PC-9 (cell line): ENCODE results near the gene ANP32A. TPM values are rescaled to one million over a fixed set of nuclear protein-coding genes. Genes with fewer than 3 reads are reported as not detected.

ENCODE experiments used
- BruUV-seq: library from RNA; stranded (reverse); fragments of 400-500 nt; replicated peaks from 2 replicates; lab custom pipeline; 2021; lab: Mats Ljungman, UMichigan
- CTCF ChIA-PET: fragments of 300-600 bp; sonication (Branson Sonifier 250); formaldehyde crosslinking; loops from one replicate; lab custom pipeline; 2022; ENCODE audit warnings: antibody characterized with exemption; lab: Charles Lee
- POLR2A ChIA-PET: fragments of 300-600 bp; sonication (Branson Sonifier 250); formaldehyde crosslinking; loops from one replicate; lab custom pipeline; 2022; ENCODE audit warnings: antibody characterized with exemption; ENCODE audit not compliant: unreplicated experiment; lab: Charles Lee
- DNase-seq, 2 experiments: peaks; one replicate each; pipeline versions ENCODE4 v3.0.0 to v3.0.0-alpha.2; 2015 to 2022; ENCODE audit warnings: mixed read lengths in 1 of 2
- H2AFZ ChIP-seq: fragments of 200-600 bp; sonication (generic); 2 replicates; pipeline ENCODE4 v1.8.1; 2017; ENCODE audit warnings: antibody characterized with exemption
- H3F3A ChIP-seq: fragments of 200-600 bp; sonication (generic); 2 replicates; pipeline ENCODE4 v1.8.1; 2017; ENCODE audit warnings: antibody characterized with exemption, mild to moderate bottlenecking, low read depth; ENCODE audit not compliant: insufficient read depth
- H3K27ac ChIP-seq: fragments of 200-600 bp; sonication (generic); 2 replicates; pipeline ENCODE4 v1.6.1; 2016; ENCODE audit warnings: mixed run types
- H3K27me3 ChIP-seq: fragments of 200-600 bp; sonication (generic); 2 replicates; pipeline ENCODE4 v1.6.1; 2016; ENCODE audit warnings: low read depth, mixed run types; ENCODE audit not compliant: insufficient read depth
- H3K36me3 ChIP-seq: fragments of 200-600 bp; sonication (generic); 2 replicates; pipeline ENCODE4 v1.6.1; 2016; ENCODE audit warnings: low read depth, mixed run types
- H3K4me1 ChIP-seq: fragments of 200-600 bp; sonication (generic); replicated peaks from 2 replicates; pipeline ENCODE4 v1.6.1; 2016; ENCODE audit warnings: mixed run types; ENCODE audit not compliant: insufficient read depth
- H3K4me2 ChIP-seq: fragments of 200-600 bp; sonication (generic); 2 replicates; pipeline ENCODE4 v1.6.1; 2017; ENCODE audit warnings: mixed run types
- H3K4me3 ChIP-seq: fragments of 200-600 bp; sonication (generic); 2 replicates; pipeline ENCODE4 v1.6.1; 2016; ENCODE audit warnings: mixed run types
- H3K79me2 ChIP-seq: fragments of 200-600 bp; sonication (generic); 2 replicates; pipeline ENCODE4 v1.6.1; 2017; ENCODE audit warnings: low read depth, mixed run types
- H3K9me2 ChIP-seq: fragments of 200-600 bp; sonication (generic); 2 replicates; pipeline ENCODE4 v1.8.1; 2017; ENCODE audit warnings: mild to moderate bottlenecking; ENCODE audit not compliant: insufficient read depth
- H3K9me3 ChIP-seq: fragments of 200-600 bp; sonication (generic); 2 replicates; pipeline ENCODE4 v1.8.1; 2016; ENCODE audit warnings: low read depth; ENCODE audit not compliant: insufficient read depth
- H4K20me1 ChIP-seq: fragments of 200-600 bp; sonication (generic); 2 replicates; pipeline ENCODE4 v1.8.1; 2017; ENCODE audit not compliant: insufficient read depth
- EZH2 ChIP-seq: fragments of 200-600 bp; sonication (generic); IDR thresholded peaks from 2 replicates; pipeline ENCODE4 v1.8.0; 2017; ENCODE audit warnings: antibody characterized with exemption, low read depth
- intact Hi-C: fragments of 100-400 bp; cut with micrococcal nuclease; formaldehyde crosslinking; loops from one replicate; pipeline ENCODE4 v1.10.0; 2022; ENCODE audit not compliant: unreplicated experiment
- total RNA-seq: library from RNA; stranded (reverse); gene quantifications from 2 replicates; pipeline ENCODE4 v1.2.3, GENCODE V29; 2021
- TF ChIP-seq, protein P1 (sequence below): fragments of 200-600 bp; sonication (generic); conservative IDR thresholded peaks from 2 replicates; pipeline ENCODE4 v1.6.1; 2017; ENCODE audit warnings: mixed run types, antibody characterized with exemption, mild to moderate bottlenecking, moderate library complexity

ANP32A gene
- total RNA-seq, 1 experiment from 2014 or later: 182 TPM

DNA sequence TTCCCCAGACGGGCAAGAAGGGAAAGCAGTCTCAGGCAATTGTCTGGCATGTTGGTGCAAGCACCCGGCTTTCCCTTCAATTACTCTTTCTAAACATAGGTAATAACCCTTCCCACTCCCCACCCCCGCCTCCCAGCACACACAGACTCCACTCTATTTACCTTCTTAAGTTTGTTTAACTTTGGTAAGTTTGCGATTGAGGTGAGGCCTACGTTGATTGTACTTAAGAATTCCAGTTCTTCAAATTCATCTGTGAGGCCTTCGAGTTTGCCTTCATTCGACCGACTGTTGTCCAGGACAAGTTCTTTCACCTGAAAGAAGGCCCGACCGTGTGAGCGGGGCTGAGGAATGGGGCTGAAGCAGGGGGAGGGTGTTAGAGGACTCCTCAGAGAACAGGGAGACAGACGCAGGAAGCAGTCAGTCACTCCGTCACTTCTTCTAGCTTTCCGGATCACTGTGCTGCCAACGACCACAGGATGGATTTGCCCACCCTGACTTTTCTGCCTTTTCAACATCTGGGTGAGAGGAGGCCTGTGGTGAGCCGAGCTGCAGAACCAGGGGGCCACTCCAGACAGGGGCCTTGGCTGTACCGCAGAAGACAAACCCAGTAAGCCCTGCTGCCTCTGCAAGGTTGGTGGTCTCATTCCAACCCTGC is 33.0 kb downstream of the ANP32A start:
- H3K9me3 ChIP-seq: no peaks in the 10 kb centered on the region
- POLR2A ChIA-PET: interaction anchor here (0.6 kb wide), 1 partner anchor 12 kb away, joined by 4 read pairs; no protein-coding TSS in a partner anchor
- CTCF ChIA-PET: no interaction called here
- H3K79me2 ChIP-seq: peaks cover 23% of the 10 kb centered on the region
- peaks cover 33% of the 10 kb centered on the region for H4K20me1 ChIP-seq
- TF ChIP-seq EZH2: no peak
- TF ChIP-seq, protein P1, sequence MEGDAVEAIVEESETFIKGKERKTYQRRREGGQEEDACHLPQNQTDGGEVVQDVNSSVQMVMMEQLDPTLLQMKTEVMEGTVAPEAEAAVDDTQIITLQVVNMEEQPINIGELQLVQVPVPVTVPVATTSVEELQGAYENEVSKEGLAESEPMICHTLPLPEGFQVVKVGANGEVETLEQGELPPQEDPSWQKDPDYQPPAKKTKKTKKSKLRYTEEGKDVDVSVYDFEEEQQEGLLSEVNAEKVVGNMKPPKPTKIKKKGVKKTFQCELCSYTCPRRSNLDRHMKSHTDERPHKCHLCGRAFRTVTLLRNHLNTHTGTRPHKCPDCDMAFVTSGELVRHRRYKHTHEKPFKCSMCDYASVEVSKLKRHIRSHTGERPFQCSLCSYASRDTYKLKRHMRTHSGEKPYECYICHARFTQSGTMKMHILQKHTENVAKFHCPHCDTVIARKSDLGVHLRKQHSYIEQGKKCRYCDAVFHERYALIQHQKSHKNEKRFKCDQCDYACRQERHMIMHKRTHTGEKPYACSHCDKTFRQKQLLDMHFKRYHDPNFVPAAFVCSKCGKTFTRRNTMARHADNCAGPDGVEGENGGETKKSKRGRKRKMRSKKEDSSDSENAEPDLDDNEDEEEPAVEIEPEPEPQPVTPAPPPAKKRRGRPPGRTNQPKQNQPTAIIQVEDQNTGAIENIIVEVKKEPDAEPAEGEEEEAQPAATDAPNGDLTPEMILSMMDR: no peak
- no peak overlapping the region for H2AFZ ChIP-seq
- no peak overlapping the region for H3K4me3 ChIP-seq
- intact Hi-C loops: loop anchor here (10.0 kb wide), 1 partner anchor 233 kb away; no protein-coding TSS in a partner anchor
- BruUV-seq: no TSS peak
- no peaks in the 10 kb centered on the region for H3K36me3 ChIP-seq
- no peaks in the 10 kb centered on the region for H3K9me2 ChIP-seq
- H3K4me1 ChIP-seq: no peaks in the 10 kb centered on the region
- H3K27me3 ChIP-seq: no peaks in the 10 kb centered on the region
- no peak overlapping the region for H3K4me2 ChIP-seq
- DNase-seq: no peak
- no peak overlapping the region for H3K27ac ChIP-seq
- no peaks in the 10 kb centered on the region for H3F3A ChIP-seq

DNA sequence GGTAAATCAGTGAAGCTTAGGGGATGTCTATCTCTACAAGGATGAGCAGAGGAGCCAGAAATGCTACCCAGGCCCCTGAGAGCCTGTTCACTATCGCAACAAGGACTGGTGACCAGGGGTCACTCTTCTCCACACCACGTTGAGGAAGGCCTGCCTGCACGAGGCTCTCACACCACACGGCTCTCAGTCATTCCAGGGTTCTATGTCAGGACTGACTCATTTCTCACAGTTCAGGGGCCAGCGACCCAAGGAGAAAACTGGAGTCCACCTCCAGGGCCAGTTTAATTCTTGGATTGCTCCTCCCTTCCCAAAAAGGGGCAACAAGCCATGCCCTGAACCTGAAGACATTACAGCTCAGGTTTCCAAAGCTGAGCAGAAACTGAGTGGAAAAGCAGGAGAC is 33.9 kb downstream of the ANP32A start:
- intact Hi-C loops: loop anchor here (10.0 kb wide), 1 partner anchor 232 kb away; no protein-coding TSS in a partner anchor
- no peaks in the 10 kb centered on the region for H3K9me3 ChIP-seq
- BruUV-seq: no TSS peak
- no peaks in the 10 kb centered on the region for H3K36me3 ChIP-seq
- H4K20me1 ChIP-seq: peaks cover 26% of the 10 kb centered on the region; the same call in 1 of the 2 replicates
- H3K4me2 ChIP-seq: no peak overlapping the region
- no peak overlapping the region for H2AFZ ChIP-seq
- TF ChIP-seq, protein P1: no peak
- TF ChIP-seq EZH2: no peak
- H3F3A ChIP-seq: no peaks in the 10 kb centered on the region
- DNase-seq: no peak
- H3K9me2 ChIP-seq: no peaks in the 10 kb centered on the region
- H3K79me2 ChIP-seq: peaks cover 13% of the 10 kb centered on the region
- ChIA-PET CTCF (no interaction called here), POLR2A (no interaction called here)
- H3K4me3 ChIP-seq: no peak overlapping the region
- no peak overlapping the region for H3K27ac ChIP-seq
- H3K27me3 ChIP-seq: no peaks in the 10 kb centered on the region
- no peaks in the 10 kb centered on the region for H3K4me1 ChIP-seq

DNA sequence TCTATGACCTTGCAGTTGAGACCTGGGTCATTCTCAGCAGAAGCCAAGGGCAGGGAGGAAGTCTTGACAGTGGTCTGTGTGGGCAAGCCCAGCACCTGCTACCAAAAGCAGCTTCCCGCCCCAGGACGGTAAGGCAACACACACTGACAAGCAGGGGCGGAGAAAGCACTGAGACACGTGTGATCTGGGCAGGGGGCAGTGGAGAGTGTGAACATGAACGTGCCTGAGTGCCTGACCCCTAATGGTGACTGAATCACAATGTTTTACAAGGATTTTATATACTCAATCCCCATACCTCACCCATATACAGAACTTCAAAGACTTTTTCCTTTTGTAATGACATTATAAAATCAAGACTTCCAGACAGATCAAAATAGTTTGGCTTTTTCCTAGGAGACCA is 35.2 kb downstream of the ANP32A start:
- H3K9me3 ChIP-seq: no peaks in the 10 kb centered on the region
- no peak overlapping the region for H3K27ac ChIP-seq
- H3K79me2 ChIP-seq: 0 out of 2 replicates have a peak, but pooled peaks cover 4% of the 10 kb centered on the region
- H3K4me2 ChIP-seq: no peak overlapping the region
- no peaks in the 10 kb centered on the region for H3K4me1 ChIP-seq
- ChIA-PET CTCF (interaction anchor here (2.5 kb wide), 1 partner anchor 90 kb away, joined by 13 read pairs; no protein-coding TSS in a partner anchor), POLR2A (no interaction called here)
- H3F3A ChIP-seq: no peaks in the 10 kb centered on the region
- BruUV-seq: TSS peak; percentile 19
- H3K27me3 ChIP-seq: no peaks in the 10 kb centered on the region
- no peak for DNase-seq
- no peaks in the 10 kb centered on the region for H3K36me3 ChIP-seq
- H3K9me2 ChIP-seq: no peaks in the 10 kb centered on the region
- H4K20me1 ChIP-seq: peaks cover 16% of the 10 kb centered on the region; the same call in 1 of the 2 replicates
- no peak overlapping the region for H2AFZ ChIP-seq
- intact Hi-C loops: loop anchor here (10.0 kb wide), 1 partner anchor 231 kb away; no protein-coding TSS in a partner anchor
- TF ChIP-seq EZH2: no peak
- TF ChIP-seq, protein P1: no peak
- H3K4me3 ChIP-seq: no peak overlapping the region
